Stimulated activated CD4-positive, alpha-beta T cell treated with anti-CD3 and anti-CD28 coated beads, TNF-alpha, amount 100 ng/mL, for 4 hours (primary cell): ENCODE results near the gene DNAI7.

ENCODE experiments used
- DNase-seq, 3 experiments: peaks; one replicate each; pipeline ENCODE4 v3.0.0-alpha.2; 2020; ENCODE audit warnings: low read depth in 3 of 3

Gene DNAI7

GRCh38 chr12:25182765-25183164 is 12.2 kb downstream of the DNAI7 start:
- no peak for DNase-seq

GRCh38 chr12:25162866-25163265 is 32.1 kb downstream of the DNAI7 start:
- no peak for DNase-seq

- DNase-seq, result no peak
Observed at GRCh38 chr12:25156061-25156460, 38.9 kb downstream of the DNAI7 start.

- DNase-seq, result no peak
Observed at GRCh38 chr12:25155022-25155576, 39.9 kb downstream of the DNAI7 start.

GRCh38 chr12:25152055-25152454 is 42.9 kb downstream of the DNAI7 start:
- no peak for DNase-seq

- DNase-seq, result no peak
Observed at GRCh38 chr12:25151476-25151875, 43.5 kb downstream of the DNAI7 start.

- no peak for DNase-seq
Observed at GRCh38 chr12:25146686-25147085, 48.3 kb downstream of the DNAI7 start.

GRCh38 chr12:25135531-25136154 is 59.3 kb downstream of the DNAI7 start:
- DNase-seq, result no peak

GRCh38 chr12:25131270-25131669 is 63.7 kb downstream of the DNAI7 start:
- DNase-seq, result no peak

- no peak for DNase-seq
Observed at GRCh38 chr12:25130741-25131188, 64.2 kb downstream of the DNAI7 start.

- DNase-seq, result no peak
Observed at GRCh38 chr12:25126746-25127145, 68.2 kb downstream of the DNAI7 start.

GRCh38 chr12:25126101-25126500 is 68.9 kb downstream of the DNAI7 start:
- DNase-seq, result no peak

- no peak for DNase-seq
Observed at GRCh38 chr12:25124493-25124892, 70.5 kb downstream of the DNAI7 start.

GRCh38 chr12:25123126-25123525 is 71.8 kb downstream of the DNAI7 start:
- DNase-seq, result no peak

- DNase-seq, result no peak
Observed at GRCh38 chr12:25121916-25122315, 73.0 kb downstream of the DNAI7 start.

- DNase-seq, result no peak
Observed at GRCh38 chr12:25121110-25121509, 73.8 kb downstream of the DNAI7 start.

GRCh38 chr12:25119020-25119419 is 75.9 kb downstream of the DNAI7 start:
- no peak for DNase-seq

- no peak for DNase-seq
Observed at GRCh38 chr12:25115677-25116076, 79.3 kb downstream of the DNAI7 start.

GRCh38 chr12:25113651-25114050 is 81.3 kb downstream of the DNAI7 start:
- no peak for DNase-seq

- DNase-seq, result no peak
Observed at GRCh38 chr12:25110260-25110659, 84.7 kb downstream of the DNAI7 start.

- no peak for DNase-seq
Observed at GRCh38 chr12:25107920-25108319, 87.0 kb downstream of the DNAI7 start.

GRCh38 chr12:25106818-25107217 is 88.1 kb downstream of the DNAI7 start:
- DNase-seq, result no peak

GRCh38 chr12:25102402-25102801 is 92.6 kb downstream of the DNAI7 start:
- no peak for DNase-seq

- no peak for DNase-seq
Observed at GRCh38 chr12:25101092-25101445, 93.9 kb downstream of the DNAI7 start.
